GM12878 (cell line): ENCODE results near the gene C16orf96. TPM values are rescaled to one million over a fixed set of nuclear protein-coding genes. Genes with fewer than 3 reads are reported as not detected.

ENCODE experiments used
- ATAC-seq: fragments of 200-7000 bp; cut with Tn5 transposase; 3 replicates; pipeline ENCODE4 v1.9.1; 2020; ENCODE audit warnings: mild to moderate bottlenecking, moderate library complexity
- BruUV-seq: library from RNA; stranded (reverse); fragments of 400-500 nt; replicated peaks from 2 replicates; lab custom pipeline; 2021; lab: Mats Ljungman, UMichigan
- CTCF ChIA-PET: fragments of 300-600 bp; sonication (Branson Sonifier 250); formaldehyde crosslinking; extraction: SDS; loops from one replicate; lab custom pipeline; 2021; ENCODE audit warnings: inconsistent platforms; lab: Yijun Ruan, JAX
- POLR2A ChIA-PET: fragments of 350-600 bp; formaldehyde crosslinking; extraction: SDS; loops from one replicate; lab custom pipeline; 2021; ENCODE audit warnings: inconsistent platforms; lab: Charles Lee
- RAD21 ChIA-PET: fragments of 300-600 bp; sonication (Branson Sonifier 250); formaldehyde crosslinking; loops from one replicate; lab custom pipeline; 2023; ENCODE audit warnings: antibody characterized with exemption; ENCODE audit not compliant: unreplicated experiment; lab: Charles Lee
- SMC1A ChIA-PET: fragments of 300-600 bp; sonication (Branson Sonifier 250); formaldehyde crosslinking; loops from one replicate; lab custom pipeline; 2023; ENCODE audit not compliant: unreplicated experiment, uncharacterized antibody; lab: Charles Lee
- DNase-seq: peaks from one replicate; pipeline ENCODE4 v3.0.0-alpha.2; 2011; ENCODE audit warnings: low read depth, low spot score
- FAIRE-seq: peaks from 3 replicates; lab custom pipeline; 2011; peaks lifted over from hg19 to GRCh38; lab: Jason Lieb, UNC
- H2AFZ ChIP-seq: 2 replicates; pipeline ENCODE4 v1.6.0; 2011; ENCODE audit warnings: low read depth, low read length, control low read depth; ENCODE audit not compliant: control insufficient read depth
- H3K27ac ChIP-seq: 2 replicates; pipeline ENCODE4 v1.5.1; 2011; ENCODE audit warnings: control low read depth; ENCODE audit not compliant: control insufficient read depth, insufficient read depth
- H3K27me3 ChIP-seq, 2 experiments: replicated peaks in 1 of 2; 2 replicates each; pipeline versions ENCODE4 v1.6.0 to v1.6.1; 2011; ENCODE audit warnings: low read length in 1 of 2; ENCODE audit not compliant: control insufficient read depth in 2 of 2, insufficient read depth in 2 of 2
- H3K36me3 ChIP-seq, 2 experiments: 2 replicates each; pipeline ENCODE4 v1.5.1; 2011; ENCODE audit warnings: low read length in 1 of 2; ENCODE audit not compliant: control insufficient read depth in 2 of 2, insufficient read depth in 2 of 2
- H3K4me1 ChIP-seq: 2 replicates; pipeline ENCODE4 v1.6.1; 2011; ENCODE audit warnings: mild to moderate bottlenecking, low read length, moderate library complexity, mixed read lengths; ENCODE audit not compliant: control insufficient read depth, insufficient read depth
- H3K4me2 ChIP-seq: 2 replicates; pipeline ENCODE4 v1.6.0; 2011; ENCODE audit warnings: control low read depth; ENCODE audit not compliant: control insufficient read depth, insufficient read depth
- H3K4me3 ChIP-seq: fragments of 200-600 bp; sonication (generic); 2 replicates; pipeline ENCODE4 v1.5.1; 2016
- H3K79me2 ChIP-seq: 2 replicates; pipeline ENCODE4 v1.6.0; 2011; ENCODE audit warnings: low read length; ENCODE audit not compliant: control insufficient read depth, insufficient read depth
- H3K9ac ChIP-seq: 2 replicates; pipeline ENCODE4 v1.8.0; 2011; ENCODE audit warnings: low read length, control low read depth, mixed read lengths; ENCODE audit not compliant: control insufficient read depth, insufficient read depth
- H3K9me3 ChIP-seq: replicated peaks from 3 replicates; pipeline ENCODE4 v1.5.1; 2011; ENCODE audit warnings: mild to moderate bottlenecking, low read length; ENCODE audit not compliant: control insufficient read depth, insufficient read depth
- H4K20me1 ChIP-seq: 2 replicates; pipeline ENCODE4 v1.6.0; 2011; ENCODE audit not compliant: control insufficient read depth, insufficient read depth
- BHLHE40 ChIP-seq, 2 experiments: fragments of 450-650 bp in 1 of 2; IDR thresholded peaks; 2 replicates each; pipeline ENCODE4 v1.6.1; 2011 to 2017; ENCODE audit warnings: low read depth in 2 of 2, borderline replicate concordance in 1 of 2, improper control_type of control experiment in 1 of 2, low read length in 1 of 2, mild to moderate bottlenecking in 1 of 2
- CREB1 ChIP-seq: IDR thresholded peaks from 2 replicates; pipeline ENCODE4 v1.6.1; 2012; ENCODE audit warnings: low read depth, mild to moderate bottlenecking, inconsistent platforms
- MLLT1 ChIP-seq: fragments of 450-650 bp; IDR thresholded peaks from 2 replicates; pipeline ENCODE4 v1.6.1; 2016; ENCODE audit warnings: mild to moderate bottlenecking
- RAD21 ChIP-seq: IDR thresholded peaks from 2 replicates; pipeline ENCODE4 v1.6.1; 2011; ENCODE audit warnings: mild to moderate bottlenecking, low read depth, low read length, moderate library complexity; ENCODE audit not compliant: insufficient read depth
- RBBP5 ChIP-seq: fragments of 200-600 bp; sonication (generic); conservative IDR thresholded peaks from 2 replicates; pipeline ENCODE4 v1.6.1; 2016
- RUNX3 ChIP-seq: IDR thresholded peaks from 2 replicates; pipeline ENCODE4 v1.6.1; 2012; ENCODE audit warnings: low read length, inconsistent platforms
- SIX5 ChIP-seq: IDR thresholded peaks from 2 replicates; pipeline ENCODE4 v1.6.1; 2011; ENCODE audit warnings: mild to moderate bottlenecking, low read depth, low read length, moderate library complexity; ENCODE audit not compliant: severe bottlenecking
- SKIL ChIP-seq: fragments of 450-650 bp; IDR thresholded peaks from 2 replicates; pipeline ENCODE4 v1.6.1; 2017; ENCODE audit warnings: mild to moderate bottlenecking, low read depth, inconsistent platforms; ENCODE audit not compliant: poor library complexity, severe bottlenecking
- SMC3 ChIP-seq: IDR thresholded peaks from 2 replicates; pipeline ENCODE4 v1.6.1; 2011; ENCODE audit warnings: low read length, improper control_type of control experiment, borderline replicate concordance
- TARDBP ChIP-seq: IDR thresholded peaks from 2 replicates; pipeline ENCODE4 v1.6.1; 2016; ENCODE audit warnings: borderline replicate concordance
- USF1 ChIP-seq: IDR thresholded peaks from 2 replicates; pipeline ENCODE4 v1.6.1; 2011; ENCODE audit warnings: borderline replicate concordance, low read depth, mild to moderate bottlenecking, moderate library complexity, mixed read lengths, low read length; ENCODE audit not compliant: insufficient read depth; ENCODE audit errors: extremely low read length
- YBX1 ChIP-seq: fragments of 450-650 bp; IDR thresholded peaks from 2 replicates; pipeline ENCODE4 v1.6.1; 2016; ENCODE audit warnings: antibody characterized with exemption
- ZBTB33 ChIP-seq: fragments of 450-650 bp; IDR thresholded peaks from 2 replicates; pipeline ENCODE4 v1.6.1; 2017; ENCODE audit warnings: mild to moderate bottlenecking
- ZNF274 ChIP-seq: IDR thresholded peaks from one replicate; pipeline ENCODE4 v1.8.0; 2011; ENCODE audit not compliant: insufficient read length, insufficient read depth
- WGBS: methylation state at CpG from one replicate; pipeline ENCODE4 v1.1.6; 2016; ENCODE audit warnings: low lambda C conversion rate; ENCODE audit not compliant: insufficient replicate concordance, insufficient coverage; ENCODE audit errors: missing lambda C conversion rate; 5-methylcytosine and 5-hydroxymethylcytosine counted together
- in situ Hi-C: fragments of 300-500 bp; cut with MboI; formaldehyde crosslinking; loops from 9 replicates; pipeline ENCODE4 v1.14.3; 2018; ENCODE audit warnings: mixed read lengths
- intact Hi-C: fragments of 100-400 bp; cut with micrococcal nuclease; formaldehyde crosslinking; loops from one replicate; pipeline ENCODE4 v1.14.2; 2022; ENCODE audit not compliant: unreplicated experiment
- polyA plus RNA-seq, 11 experiments: library from polyadenylated mRNA; depleted of rRNA in 4 of 11; unstranded in 6 of 11; stranded (reverse) in 5 of 11; fragments of >200 nt; fragmentation: Nextera tagmentation in 4 of 11; fragmentation: Illumina TruSeq in 1 of 11; extraction: Ambion mirVana in 4 of 11; extraction: Trizol in 1 of 11; gene quantifications; 1 replicate in 1 of 11; 2 replicates in 10 of 11; pipeline versions ENCODE4 v1.2.1 to v1.2.3, GENCODE V29; 2011 to 2016; ENCODE audit warnings: inconsistent platforms in 2 of 11, missing spikeins in 2 of 11, low read depth in 1 of 11
- total RNA-seq, 4 experiments: library from RNA; depleted of rRNA in 3 of 4; stranded (reverse); fragments of >200 nt in 3 of 4; fragmentation: Illumina TruSeq in 1 of 4; extraction: Trizol in 1 of 4; gene quantifications; 2 replicates each; pipeline versions ENCODE4 v1.2.1 to v1.2.3, GENCODE V29; 2013 to 2021

C16orf96 gene
- total and polyA plus RNA-seq, 10 of the 15 experiments (the other 5 are each of a cell fraction or from before 2014, with no cell fraction given) = 0.01 to 0.08 (median 0.01) TPM; not detected in 7

- ChIA-PET CTCF (interaction anchor here (0.8 to 6.7 kb wide), 13 partner anchors 8 to 191 kb away, joined by 3 to 65 read pairs (median 4); no protein-coding TSS in a partner anchor), SMC1A (interaction anchor here (0.7 to 1.8 kb wide), 6 partner anchors 12 to 67 kb away, joined by 3 to 7 read pairs (median 4); no protein-coding TSS in a partner anchor), POLR2A (no interaction called here), RAD21 (interaction anchor here (0.6 to 1.0 kb wide), 3 partner anchors 11 to 41 kb away, joined by 3 to 4 read pairs (median 3); partner anchors contain the start of gene CDIP1)
- in situ Hi-C loops = loop anchor here (10.0 kb wide), 1 partner anchor 437 kb away; the partner anchor contains the start of gene SEC14L5
- no peak for DNase-seq
- 73% methylated on average over 12 of the region's 12 CpGs for WGBS
- no peak overlapping the region for H3K4me3 ChIP-seq
- no peak for FAIRE-seq
- intact Hi-C loops = loop anchor here (10.0 kb wide), 2 partner anchors 97 to 437 kb away; partner anchors contain the start of genes SEC14L5 and UBALD1
- H3K79me2 ChIP-seq = no peaks in the 10 kb centered on the region; the same call in 1 of the 2 replicates
- H3K4me2 ChIP-seq = no peak overlapping the region
- H3K36me3 ChIP-seq = peaks cover 0 to 9% of the 10 kb centered on the region in 2 experiments; a peak in 2 of 4 replicates
- BruUV-seq = no TSS peak
- H3K27me3 ChIP-seq = no peaks in the 10 kb centered on the region
- H3K27ac ChIP-seq = no peak overlapping the region
- no peak overlapping the region for H2AFZ ChIP-seq
- no peak overlapping the region for H3K9ac ChIP-seq
- H3K4me1 ChIP-seq = peaks cover 23% of the 10 kb centered on the region
- peak; percentile 44 for ATAC-seq
- H4K20me1 ChIP-seq = no peaks in the 10 kb centered on the region
- H3K9me3 ChIP-seq = no peaks in the 10 kb centered on the region
- TF ChIP-seq ZBTB33 (no peak), RAD21 (peak; percentile 82), USF1 (no peak), ZNF274 (no peak), BHLHE40 (IDR thresholded peaks at IDR 0.05; ENCODE audit: borderline replicate concordance in 1 of 2, low read depth in 2 of 2, low read length in 1 of 2) (no peak), RUNX3 (peak; percentile 35; the same call in 1 of the 2 replicates), SIX5 (no peak), SMC3 (peak; percentile 38; the same call in 1 of the 2 replicates), YBX1 (no peak), CREB1 (no peak), RBBP5 (no peak), MLLT1 (no peak), TARDBP (no peak), SKIL (no peak)
These were observed 38.1 kb upstream of the C16orf96 start for GRCh38 chr16:4517812-4518680.
